Mesenchymal stem cell (in vitro differentiated cells and primary cell): Measurements from ENCODE around the gene AAK1.
"Not testable (repeated sequence)": the region's sequence is repeated elsewhere in the genome, so short reads cannot be mapped to it uniquely, and the experiment has no call there.

Experiments used
- DNase-seq: peaks from one replicate; pipeline ENCODE4 v3.0.0-alpha.2; 2013
- H2AFZ ChIP-seq: one replicate; pipeline ENCODE4 v1.6.1; 2013; ENCODE audit warnings: low read depth, mild to moderate bottlenecking, control low read depth, inconsistent platforms, low read length, moderate library complexity
- H2AK5ac ChIP-seq: 2 replicates; pipeline ENCODE4 v1.6.1; 2013; ENCODE audit warnings: low read length, moderate library complexity, mild to moderate bottlenecking, inconsistent platforms; ENCODE audit not compliant: severe bottlenecking
- H2BK120ac ChIP-seq: one replicate; pipeline ENCODE4 v1.6.1; 2013; ENCODE audit warnings: low read depth, mild to moderate bottlenecking, inconsistent platforms, low read length, moderate library complexity
- H2BK12ac ChIP-seq, 2 experiments: one replicate each; pipeline ENCODE4 v1.6.1; 2013; ENCODE audit warnings: inconsistent platforms in 2 of 2, low read length in 2 of 2, mild to moderate bottlenecking in 2 of 2, moderate library complexity in 2 of 2, control low read depth in 1 of 2
- H2BK15ac ChIP-seq: one replicate; pipeline ENCODE4 v1.6.1; 2013; ENCODE audit warnings: mild to moderate bottlenecking, low read depth, inconsistent platforms; ENCODE audit not compliant: poor library complexity, severe bottlenecking
- H2BK5ac ChIP-seq: 2 replicates; pipeline ENCODE4 v1.6.1; 2013; ENCODE audit warnings: low read depth, mild to moderate bottlenecking, low read length, control low read depth, inconsistent platforms; ENCODE audit not compliant: poor library complexity, severe bottlenecking
- H3K14ac ChIP-seq, 2 experiments: one replicate each; pipeline ENCODE4 v1.6.1; 2013; ENCODE audit warnings: inconsistent platforms in 2 of 2, low read length in 2 of 2, control low read depth in 1 of 2, mild to moderate bottlenecking in 1 of 2, moderate library complexity in 1 of 2
- H3K18ac ChIP-seq, 2 experiments: one replicate each; pipeline ENCODE4 v1.6.1; 2013; ENCODE audit warnings: inconsistent platforms in 2 of 2, low read length in 2 of 2, control low read depth in 1 of 2, low read depth in 1 of 2, mild to moderate bottlenecking in 1 of 2
- H3K23ac ChIP-seq, 2 experiments: one replicate each; pipeline ENCODE4 v1.6.1; 2013; ENCODE audit warnings: inconsistent platforms in 2 of 2, low read length in 2 of 2, mild to moderate bottlenecking in 2 of 2, moderate library complexity in 2 of 2, control low read depth in 1 of 2
- H3K27ac ChIP-seq: 2 replicates; pipeline ENCODE4 v1.5.1; 2013; ENCODE audit warnings: mild to moderate bottlenecking, moderate library complexity, low read length, control low read depth, inconsistent platforms; ENCODE audit not compliant: poor library complexity, severe bottlenecking
- H3K27me3 ChIP-seq, 2 experiments: 2 replicates each; pipeline versions ENCODE4 v1.6.1 to v1.7.0; 2013; ENCODE audit warnings: low read length in 2 of 2, mild to moderate bottlenecking in 2 of 2, moderate library complexity in 2 of 2, control low read depth in 1 of 2, inconsistent platforms in 1 of 2; ENCODE audit not compliant: control insufficient read depth in 1 of 2, insufficient read depth in 1 of 2
- H3K36me3 ChIP-seq, 2 experiments: 2 replicates each; pipeline versions ENCODE4 v1.6.1 to v1.7.0; 2013; ENCODE audit warnings: low read length in 2 of 2, control low read depth in 1 of 2, inconsistent platforms in 1 of 2, low read depth in 1 of 2, mild to moderate bottlenecking in 1 of 2; ENCODE audit not compliant: insufficient read depth in 2 of 2, control insufficient read depth in 1 of 2
- H3K4ac ChIP-seq, 2 experiments: one replicate each; pipeline ENCODE4 v1.6.1; 2013; ENCODE audit warnings: inconsistent platforms in 2 of 2, low read length in 2 of 2, mild to moderate bottlenecking in 2 of 2, moderate library complexity in 2 of 2, control low read depth in 1 of 2, low read depth in 1 of 2
- H3K4me1 ChIP-seq: 2 replicates; pipeline ENCODE4 v1.6.1; 2013; ENCODE audit warnings: low read depth, low read length, control low read depth; ENCODE audit not compliant: control insufficient read depth, insufficient read depth
- H3K4me2 ChIP-seq: 2 replicates; pipeline ENCODE4 v1.6.1; 2013; ENCODE audit warnings: low read length, mild to moderate bottlenecking, inconsistent platforms; ENCODE audit not compliant: poor library complexity, severe bottlenecking
- H3K4me3 ChIP-seq, 2 experiments: 2 replicates each; pipeline versions ENCODE4 v1.5.1 to v1.7.0; 2013; ENCODE audit warnings: low read length in 2 of 2, mild to moderate bottlenecking in 2 of 2, control low read depth in 1 of 2, low read depth in 1 of 2; ENCODE audit not compliant: insufficient read depth in 1 of 2
- H3K79me1 ChIP-seq: replicated peaks from 2 replicates; pipeline ENCODE4 v1.6.1; 2013; ENCODE audit warnings: mild to moderate bottlenecking, control low read depth, low read length, inconsistent platforms; ENCODE audit not compliant: poor library complexity, severe bottlenecking
- H3K9ac ChIP-seq: 2 replicates; pipeline ENCODE4 v1.7.0; 2013; ENCODE audit warnings: mild to moderate bottlenecking, low read length, moderate library complexity
- H3K9me3 ChIP-seq: 2 replicates; pipeline ENCODE4 v1.7.0; 2013; ENCODE audit warnings: mild to moderate bottlenecking, low read length; ENCODE audit not compliant: control insufficient read depth
- H4K8ac ChIP-seq: one replicate; pipeline ENCODE4 v1.6.1; 2013; ENCODE audit warnings: inconsistent platforms, mild to moderate bottlenecking, low read length, moderate library complexity
- H4K91ac ChIP-seq: one replicate; pipeline ENCODE4 v1.6.1; 2013; ENCODE audit warnings: mild to moderate bottlenecking, low read length, inconsistent platforms
- WGBS: methylation state at CpG from one replicate; pipeline ENCODE4 v1.1.7; 2013; ENCODE audit warnings: mixed read lengths; 5-methylcytosine and 5-hydroxymethylcytosine counted together

Gene AAK1

DNA sequence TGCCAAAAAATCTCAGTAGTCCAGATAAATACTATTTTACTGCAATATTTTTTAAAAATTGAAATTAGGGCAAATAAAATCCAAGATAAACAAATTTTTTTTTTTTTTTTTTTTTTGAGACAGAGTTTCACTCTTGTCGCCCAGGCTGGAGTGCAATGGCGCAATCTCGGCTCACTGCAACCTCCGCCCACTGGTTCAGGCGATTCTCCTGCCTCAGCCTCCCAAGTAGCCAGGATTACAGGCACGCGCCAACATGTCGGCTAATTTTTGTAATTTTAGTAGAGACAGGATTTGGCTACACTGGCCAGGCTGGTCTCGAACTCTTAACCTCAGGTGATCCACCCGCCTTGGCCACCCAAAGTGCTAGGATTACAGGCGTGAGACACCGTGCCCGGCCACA is 68.2 kb downstream of the AAK1 start:
- H3K4me3 ChIP-seq, H2AFZ ChIP-seq, H2BK120ac ChIP-seq, H3K23ac ChIP-seq, H3K9ac ChIP-seq, H3K4me2 ChIP-seq, H3K4ac ChIP-seq, H2AK5ac ChIP-seq, H3K18ac ChIP-seq, H3K36me3 ChIP-seq, H3K27ac ChIP-seq, DNase-seq, H3K9me3 ChIP-seq, H4K8ac ChIP-seq, H3K14ac ChIP-seq, H3K27me3 ChIP-seq, H2BK15ac ChIP-seq, H4K91ac ChIP-seq, H2BK5ac ChIP-seq, H2BK12ac ChIP-seq: not testable (repeated sequence)
- WGBS: 99% methylated on average over 13 of the region's 13 CpGs
- H3K79me1 ChIP-seq: peaks cover 28% of the 10 kb centered on the region
- H3K4me1 ChIP-seq: peaks cover 25% of the 10 kb centered on the region

DNA sequence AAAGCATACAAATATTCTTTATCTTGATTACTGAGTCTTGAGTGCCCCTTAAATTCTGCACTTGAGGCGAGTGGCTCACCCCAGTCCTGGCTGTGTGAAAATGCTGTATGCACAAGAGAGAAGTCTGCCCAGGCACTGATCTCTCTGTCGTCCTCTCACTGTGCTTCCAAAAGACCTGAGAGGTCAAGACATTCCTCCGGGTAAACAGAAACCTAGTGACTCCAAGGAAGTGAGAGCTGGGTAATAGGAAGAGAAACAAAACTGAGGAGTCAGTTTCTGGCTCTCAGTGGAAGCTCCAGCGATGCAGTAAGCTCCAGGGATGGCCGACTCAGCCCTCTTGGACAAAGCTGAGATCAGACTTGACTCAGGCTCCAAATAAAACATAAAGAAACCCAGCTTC is 70.9 kb downstream of the AAK1 start:
- H3K14ac ChIP-seq: no peak overlapping the region
- no peaks in the 10 kb centered on the region for H3K9me3 ChIP-seq
- no peaks in the 10 kb centered on the region for H3K36me3 ChIP-seq
- H3K27ac ChIP-seq: peak overlapping the region; percentile 74
- H3K4me3 ChIP-seq: peak overlapping the region in 1 of 2 experiments; percentile 65
- no peak overlapping the region for H2AK5ac ChIP-seq
- peak overlapping the region; percentile 86 for H3K9ac ChIP-seq
- H4K91ac ChIP-seq: no peak overlapping the region
- 69% methylated on average over 5 of the region's 5 CpGs for WGBS
- no peak overlapping the region for H3K23ac ChIP-seq
- peaks cover 20% of the 10 kb centered on the region for H3K79me1 ChIP-seq
- no peak overlapping the region for H2BK120ac ChIP-seq
- no peak overlapping the region for H2BK15ac ChIP-seq
- H3K4me1 ChIP-seq: peaks cover 22% of the 10 kb centered on the region
- H2BK12ac ChIP-seq: no peak overlapping the region
- H2AFZ ChIP-seq: no peak overlapping the region
- no peaks in the 10 kb centered on the region for H3K27me3 ChIP-seq
- no peak overlapping the region for H3K4me2 ChIP-seq
- H2BK5ac ChIP-seq: no peak overlapping the region
- no peak overlapping the region for H3K18ac ChIP-seq
- DNase-seq: peak; percentile 57
- H3K4ac ChIP-seq: no peak overlapping the region
- no peak overlapping the region for H4K8ac ChIP-seq

DNA sequence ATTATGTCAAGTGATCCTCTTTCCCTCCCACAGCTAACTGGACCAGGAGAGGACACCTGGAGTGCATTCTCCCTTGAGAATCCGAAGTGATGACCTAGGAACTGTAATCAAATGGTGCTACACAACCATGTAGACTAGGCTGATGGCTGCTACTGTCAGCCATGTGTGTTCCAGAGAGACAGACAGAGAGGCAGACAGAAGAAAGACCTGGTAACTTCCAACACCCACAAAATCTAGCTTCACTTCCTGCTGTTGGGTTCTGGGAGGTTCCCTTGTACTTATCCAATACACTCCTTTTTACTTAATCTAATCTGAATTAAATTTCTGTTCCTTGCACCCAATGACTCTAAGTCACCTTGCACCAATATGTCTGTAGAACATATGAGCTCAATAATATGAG is 72.3 kb downstream of the AAK1 start:
- no peak overlapping the region for H3K18ac ChIP-seq
- no peak overlapping the region for H4K8ac ChIP-seq
- H3K27ac ChIP-seq: no peak overlapping the region
- H3K4me3 ChIP-seq: no peak overlapping the region
- peaks cover 17% of the 10 kb centered on the region for H3K79me1 ChIP-seq
- peaks cover 17% of the 10 kb centered on the region for H3K4me1 ChIP-seq
- no peak overlapping the region for H2BK12ac ChIP-seq
- no peak overlapping the region for H3K23ac ChIP-seq
- H2AK5ac ChIP-seq: no peak overlapping the region
- no peak overlapping the region for H2BK15ac ChIP-seq
- no peak overlapping the region for H2BK5ac ChIP-seq
- 100% methylated on average over 1 of the region's 1 CpG for WGBS
- H3K4me2 ChIP-seq: no peak overlapping the region
- H4K91ac ChIP-seq: no peak overlapping the region
- no peak overlapping the region for H3K9ac ChIP-seq
- no peak overlapping the region for H3K4ac ChIP-seq
- no peaks in the 10 kb centered on the region for H3K9me3 ChIP-seq
- H3K27me3 ChIP-seq: no peaks in the 10 kb centered on the region
- no peak overlapping the region for H2BK120ac ChIP-seq
- no peak overlapping the region for H3K14ac ChIP-seq
- no peaks in the 10 kb centered on the region for H3K36me3 ChIP-seq
- no peak for DNase-seq
- no peak overlapping the region for H2AFZ ChIP-seq

DNA sequence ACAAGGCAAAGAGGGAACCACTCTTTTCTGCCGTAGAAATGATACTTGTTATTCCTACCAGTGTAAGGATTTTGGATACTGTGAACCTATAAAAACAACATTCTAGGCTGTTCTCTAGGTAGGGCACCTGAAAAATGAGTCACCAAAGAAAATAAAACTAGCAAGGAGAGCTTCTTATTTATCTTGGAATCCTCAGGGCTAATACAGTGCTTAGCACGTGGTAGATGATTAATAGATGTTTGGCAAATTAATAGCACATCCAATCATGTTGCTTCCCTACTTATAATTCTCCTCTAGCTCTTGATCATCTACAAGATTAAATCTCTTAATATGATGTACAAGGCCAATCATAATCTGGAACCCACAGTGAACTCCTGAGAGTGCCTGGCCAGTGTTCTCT is 73.1 kb downstream of the AAK1 start:
- Histone ChIP-seq H3K14ac (no peak overlapping the region), H3K9me3 (no peaks in the 10 kb centered on the region), H2BK12ac (no peak overlapping the region), H3K23ac (no peak overlapping the region), H3K9ac (no peak overlapping the region), H4K91ac (no peak overlapping the region), H3K27me3 (no peaks in the 10 kb centered on the region), H4K8ac (no peak overlapping the region), H3K27ac (no peak overlapping the region), H3K79me1 (peaks cover 19% of the 10 kb centered on the region), H2BK5ac (no peak overlapping the region), H3K18ac (no peak overlapping the region), H2AFZ (no peak overlapping the region), H2BK15ac (no peak overlapping the region), H3K4me3 (no peak overlapping the region), H3K4me1 (peaks cover 16% of the 10 kb centered on the region), H3K36me3 (peaks cover 3 to 5% of the 10 kb centered on the region in 2 experiments), H2AK5ac (no peak overlapping the region), H3K4me2 (no peak overlapping the region), H2BK120ac (no peak overlapping the region), H3K4ac (no peak overlapping the region)
- no CpG with 5 or more reads among the region's 2 CpGs for WGBS
- DNase-seq: no peak
